GM21619 (cell line): ENCODE results near the gene ZBTB7B.
"Not testable (repeated sequence)": the region's sequence is repeated elsewhere in the genome, so short reads cannot be mapped to it uniquely, and the experiment has no call there.

Source experiments
- ATAC-seq: cut with Tn5 transposase; IDR thresholded peaks from one replicate; pipeline ENCODE4 v1.9.1; 2021; ENCODE audit not compliant: unreplicated experiment

Gene ZBTB7B

GRCh38 chr1:154986736-154987135 is 15.9 kb upstream of the ZBTB7B start:
- not testable (repeated sequence) for ATAC-seq

GRCh38 chr1:154987326-154987725 is 15.3 kb upstream of the ZBTB7B start:
- no peak for ATAC-seq

- no peak for ATAC-seq
Observed at GRCh38 chr1:154988058-154988954, 14.3 kb upstream of the ZBTB7B start.

- no peak for ATAC-seq
Observed at GRCh38 chr1:154989195-154989860, 13.3 kb upstream of the ZBTB7B start.

- no peak for ATAC-seq
Observed at GRCh38 chr1:154990276-154990675, 12.3 kb upstream of the ZBTB7B start.

- no peak for ATAC-seq
Observed at GRCh38 chr1:154992721-154993571, 9.7 kb upstream of the ZBTB7B start.

- no peak for ATAC-seq
Observed at GRCh38 chr1:154993572-154994268, 8.9 kb upstream of the ZBTB7B start, which contains the start of gene LENEP. Gene LENEP, plus strand, starts transcription at chr1:154993586. Its CDS starts 22 bp downstream, at chr1:154993608.

GRCh38 chr1:154994269-154994587 is 8.4 kb upstream of the ZBTB7B start:
- no peak for ATAC-seq

- ATAC-seq = no peak
Observed at GRCh38 chr1:154994591-154994990, 8.0 kb upstream of the ZBTB7B start.

GRCh38 chr1:154995301-154995983 is 7.2 kb upstream of the ZBTB7B start:
- ATAC-seq = not testable (repeated sequence)

GRCh38 chr1:154996966-154997701 is 5.5 kb upstream of the ZBTB7B start:
- ATAC-seq = no peak

GRCh38 chr1:154998201-154998780 is 4.3 kb upstream of the ZBTB7B start:
- ATAC-seq = no peak

- ATAC-seq = no peak
Observed at GRCh38 chr1:154998818-154999570, 3.6 kb upstream of the ZBTB7B start.

- no peak for ATAC-seq
Observed at GRCh38 chr1:154999571-155000410, 2.8 kb upstream of the ZBTB7B start.

GRCh38 chr1:155000411-155000725 is 2.2 kb upstream of the ZBTB7B start:
- no peak for ATAC-seq

GRCh38 chr1:155000726-155001424 is 1.7 kb upstream of the ZBTB7B start:
- ATAC-seq = peak; percentile 36

GRCh38 chr1:155001425-155001674 is 1.3 kb upstream of the ZBTB7B start:
- ATAC-seq = no peak
